ENCODE results near the gene LINC00632. TPM values are rescaled to one million over a fixed set of nuclear protein-coding genes. Genes with fewer than 3 reads are reported as not detected.
A peak's percentile ranks its signal among the peaks of the same experiment; 100 is the strongest.
"Not testable (repeated sequence)": the region's sequence is repeated elsewhere in the genome, so short reads cannot be mapped to it uniquely, and the experiment has no call there.

LINC00632 gene
- total and polyA plus RNA-seq, 10 donors, result 0.12 to 143 (median 24.7) TPM

GRCh38 chrX:140687706-140688105 lies 21.9 kb upstream of the LINC00632 start:
- no peaks in the 10 kb centered on the region for H3K4me1 ChIP-seq
- WGBS, 5 donors, result 66 to 85% (median 79%) methylated on average over 5 of the region's 5 CpGs
- intact Hi-C loops (cut with DNase I; ENCODE audit: low total_unique reads), result no loop called here
- TF ChIP-seq CTCF (IDR thresholded peaks at IDR 0.05 in 8 of 11, conservative IDR thresholded peaks at IDR 0.05 in 3 of 11), result no peak
- no peak for TF ChIP-seq POLR2A (IDR thresholded peaks at IDR 0.05)
- no peak for TF ChIP-seq POLR2AphosphoS5 (IDR thresholded peaks at IDR 0.05)
- H3K4me3 ChIP-seq, result no peak overlapping the region
- H3K27ac ChIP-seq, result no peak overlapping the region
- H3K9me3 ChIP-seq, result peaks cover 0 to 12% (median 0%) of the 10 kb centered on the region in 8 donors
- DNase-seq, result no peak
- no peaks in the 10 kb centered on the region for H3K27me3 ChIP-seq (replicated peaks in 1 of 7)
- no peaks in the 10 kb centered on the region for H3K36me3 ChIP-seq

- WGBS, 5 donors, result 70 to 89% (median 78%) methylated on average over 4 of the region's 4 CpGs
- H3K27me3 ChIP-seq (replicated peaks in 1 of 7); H3K4me1 ChIP-seq; H3K9me3 ChIP-seq; H3K27ac ChIP-seq; H3K36me3 ChIP-seq; intact Hi-C loops (cut with DNase I; ENCODE audit: low total_unique reads); DNase-seq; H3K4me3 ChIP-seq: not testable (repeated sequence)
Observed at GRCh38 chrX:140691596-140691995, 18.0 kb upstream of the LINC00632 start.

GRCh38 chrX:140697618-140698017 lies 11.9 kb upstream of the LINC00632 start:
- H3K27me3 ChIP-seq (replicated peaks in 1 of 7), result no peaks in the 10 kb centered on the region
- no peaks in the 10 kb centered on the region for H3K9me3 ChIP-seq
- H3K36me3 ChIP-seq, result no peaks in the 10 kb centered on the region
- no peak for TF ChIP-seq CTCF (IDR thresholded peaks at IDR 0.05 in 8 of 11, conservative IDR thresholded peaks at IDR 0.05 in 3 of 11)
- no peak overlapping the region for H3K27ac ChIP-seq
- no peak overlapping the region for H3K4me3 ChIP-seq
- no peaks in the 10 kb centered on the region for H3K4me1 ChIP-seq
- intact Hi-C loops (cut with DNase I; ENCODE audit: low total_unique reads), result no loop called here
- 61 to 70% (median 64%) methylated on average over 3 of the region's 3 CpGs for WGBS, 5 donors
- DNase-seq, result no peak

- no peaks in the 10 kb centered on the region for H3K9me3 ChIP-seq
- H3K4me3 ChIP-seq, result no peak overlapping the region
- H3K27ac ChIP-seq, result no peak overlapping the region
- no peaks in the 10 kb centered on the region for H3K36me3 ChIP-seq
- WGBS, 5 donors, result 19 to 37% (median 21%) methylated on average over 9 of the region's 9 CpGs
- DNase-seq, result no peak
- intact Hi-C loops (cut with DNase I; ENCODE audit: low total_unique reads), result no loop called here
- TF ChIP-seq CTCF (IDR thresholded peaks at IDR 0.05 in 8 of 11, conservative IDR thresholded peaks at IDR 0.05 in 3 of 11), result peak in 4 of 11 experiments; percentile 13 to 29 (median 19)
- no peak for TF ChIP-seq POLR2A (IDR thresholded peaks at IDR 0.05)
- no peak for TF ChIP-seq POLR2AphosphoS5 (IDR thresholded peaks at IDR 0.05)
- no peaks in the 10 kb centered on the region for H3K27me3 ChIP-seq (replicated peaks in 1 of 7)
- no peaks in the 10 kb centered on the region for H3K4me1 ChIP-seq
Observed at GRCh38 chrX:140701480-140701879, 8.1 kb upstream of the LINC00632 start.

GRCh38 chrX:140710710-140711109 lies 1.2 kb downstream of the LINC00632 start:
- H3K4me3 ChIP-seq, result peak overlapping the region in 3 of 8 donors; percentile 4 to 8 (median 4)
- H3K4me1 ChIP-seq, result no peaks in the 10 kb centered on the region
- peaks cover 0 to 22% (median 4%) of the 10 kb centered on the region in 7 donors for H3K27me3 ChIP-seq (replicated peaks in 1 of 7)
- H3K9me3 ChIP-seq, result no peaks in the 10 kb centered on the region
- no peaks in the 10 kb centered on the region for H3K36me3 ChIP-seq
- no peak for DNase-seq
- no peak overlapping the region for H3K27ac ChIP-seq
- intact Hi-C loops (cut with DNase I; ENCODE audit: low total_unique reads), result no loop called here
- 51 to 66% (median 51%) methylated on average over 6 of the region's 6 CpGs for WGBS, 5 donors
- TF ChIP-seq POLR2AphosphoS5 (IDR thresholded peaks at IDR 0.05) (no peak), POLR2A (IDR thresholded peaks at IDR 0.05) (no peak), CTCF (IDR thresholded peaks at IDR 0.05 in 8 of 11, conservative IDR thresholded peaks at IDR 0.05 in 3 of 11) (no peak)

Data from spleen (tissue), 11 donors.